CD4-positive, alpha-beta T cell treated with Interleukin-4 for 1 hour (primary cell): ENCODE data around the gene DHCR7.

Experiments used
- DNase-seq, 2 donors: peaks; one replicate each; pipeline ENCODE4 v3.0.0-alpha.2; 2020 to 2022

The DHCR7 gene

DNA sequence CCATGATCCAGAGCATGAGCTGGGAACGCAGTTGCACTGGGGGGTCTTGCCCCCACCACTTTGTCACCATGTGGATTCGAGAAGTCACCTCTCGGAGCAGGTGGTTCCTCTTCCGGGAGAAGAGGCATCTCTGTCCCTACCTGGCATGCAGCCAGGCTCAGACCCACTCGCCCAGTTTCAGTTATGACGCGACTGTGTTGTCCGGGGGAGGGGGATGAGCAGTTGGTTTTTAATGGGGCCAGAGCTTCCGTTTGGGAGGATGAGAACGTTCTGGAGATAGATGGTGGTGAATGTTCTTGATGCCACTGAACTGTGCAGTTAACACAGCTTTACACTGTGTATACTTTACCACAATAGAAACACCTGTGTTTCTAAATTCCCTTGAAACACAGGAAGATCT lies 41.5 kb downstream of the DHCR7 start:
- DNase-seq = no peak

DNA sequence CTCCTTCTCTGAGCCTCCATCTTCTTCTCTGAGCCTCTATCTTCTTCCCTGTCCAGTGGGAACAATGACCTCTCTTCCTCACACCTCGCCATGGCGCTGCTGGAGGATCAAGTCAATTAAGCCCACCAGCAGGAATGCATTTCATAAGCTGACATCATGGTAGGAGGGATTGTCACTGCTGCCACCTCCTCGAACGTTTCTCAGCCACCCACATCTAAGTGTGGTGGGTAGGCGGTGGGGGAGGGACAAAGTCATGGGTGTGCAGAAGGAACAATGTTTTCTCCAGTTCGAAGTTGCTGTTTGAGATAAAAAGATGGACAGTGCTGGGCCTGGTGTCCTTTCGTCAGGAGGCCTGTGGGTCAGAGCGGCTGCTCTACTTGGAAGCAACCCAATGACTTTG lies 44.0 kb downstream of the DHCR7 start:
- DNase-seq = no peak

DNA sequence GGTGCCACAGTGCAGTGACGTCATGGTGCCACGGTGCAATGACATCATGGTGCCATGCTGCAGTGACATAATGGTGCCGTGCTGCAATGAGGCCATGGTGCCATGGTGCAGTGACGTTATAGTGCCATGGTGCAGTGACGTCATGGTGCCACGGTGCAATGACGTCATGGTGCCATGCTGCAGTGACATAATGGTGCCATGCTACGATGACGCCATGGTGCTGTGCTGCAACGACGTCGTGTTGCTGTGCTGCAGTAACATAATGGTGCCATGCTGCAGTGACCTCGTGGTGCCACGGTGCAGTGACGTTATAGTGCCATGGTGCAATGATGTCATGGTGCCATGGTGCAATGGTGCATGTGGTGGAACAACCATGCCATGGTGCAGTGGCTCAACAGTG lies 45.3 kb downstream of the DHCR7 start:
- DNase-seq = no peak

DNA sequence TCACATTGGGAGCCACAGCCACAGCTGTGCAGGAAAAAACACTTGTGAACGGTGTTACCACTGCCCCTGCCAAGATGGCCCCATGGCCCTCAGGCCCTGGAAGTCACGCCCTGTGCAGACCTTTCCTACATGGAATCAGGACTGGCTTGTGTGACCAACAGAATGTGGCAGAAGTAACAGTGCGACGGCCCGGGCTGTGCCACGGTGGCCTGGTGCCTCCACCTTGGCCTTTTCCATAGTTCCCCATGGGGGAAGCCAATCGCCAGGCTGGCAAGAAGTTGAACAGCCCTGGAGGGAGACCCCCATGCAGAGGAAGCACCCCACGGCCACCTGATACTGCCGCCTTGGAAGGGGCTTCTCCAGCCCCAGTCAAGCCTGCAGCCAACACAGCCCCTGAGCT lies 48.0 kb downstream of the DHCR7 start:
- no peak for DNase-seq

DNA sequence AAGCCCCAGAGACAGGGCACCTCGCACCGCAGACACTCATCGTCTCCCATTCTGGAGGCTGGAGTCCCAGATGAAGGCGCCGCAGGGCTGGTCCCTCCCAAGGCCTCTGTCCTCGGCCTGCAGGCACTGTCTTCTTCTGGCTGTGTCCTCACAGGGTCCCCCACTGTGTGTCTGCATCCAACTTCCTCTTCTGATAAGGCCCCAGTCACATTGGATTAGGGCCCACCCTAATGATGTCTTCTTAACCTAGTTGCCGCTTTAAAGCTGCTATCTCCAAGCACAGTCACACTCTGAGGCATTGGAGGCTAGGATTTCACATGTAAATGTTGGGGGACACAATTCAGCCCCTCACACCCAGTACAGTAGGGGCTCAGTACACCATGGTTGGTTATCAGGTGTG lies 48.9 kb downstream of the DHCR7 start:
- DNase-seq = no peak

DNA sequence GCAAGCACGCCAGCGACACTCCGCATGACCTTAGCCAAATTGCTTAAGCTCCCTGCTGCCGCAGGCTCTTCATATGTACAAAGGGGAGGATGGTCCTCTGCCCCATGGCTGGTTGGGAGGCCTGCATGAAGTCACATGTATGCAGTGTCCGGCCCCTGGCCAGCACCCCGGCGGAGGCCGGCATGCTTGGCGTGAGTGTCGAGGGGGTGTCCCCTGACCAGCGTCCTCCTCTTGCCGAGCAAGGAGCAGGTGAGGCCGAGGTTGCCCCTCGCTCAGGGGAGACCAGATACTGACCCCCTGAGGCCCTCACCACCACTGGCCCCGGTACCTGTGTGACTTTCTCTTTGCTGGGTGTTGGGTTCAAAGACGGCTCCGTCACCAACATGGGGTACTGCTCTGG lies 50.2 kb downstream of the DHCR7 start:
- DNase-seq = no peak

DNA sequence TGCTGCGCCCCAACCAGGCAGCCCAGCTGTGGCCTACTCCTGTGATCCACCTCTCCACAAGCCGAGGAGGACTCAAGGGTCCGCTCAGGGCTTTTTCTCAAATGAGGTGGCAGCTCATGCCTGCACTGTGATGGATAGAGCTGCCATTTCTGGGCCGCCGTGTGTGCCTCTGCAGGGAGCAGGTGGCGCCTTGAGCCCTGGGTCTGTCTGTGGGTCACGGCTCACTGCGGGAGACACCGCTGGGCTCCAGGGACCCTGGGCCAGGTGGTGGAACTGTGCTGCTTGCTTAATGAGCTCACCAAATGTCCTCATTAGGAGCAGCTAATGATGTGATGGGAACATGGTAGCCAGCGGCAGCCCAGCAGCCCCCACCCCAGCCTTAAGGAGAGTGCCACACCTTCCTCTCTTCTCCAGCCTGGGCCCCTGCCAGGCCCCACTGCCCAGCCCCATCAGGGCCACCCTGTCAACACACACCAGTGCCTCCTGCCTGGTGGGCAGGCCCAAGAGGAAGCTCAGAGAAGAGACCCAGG lies 50.8 kb downstream of the DHCR7 start:
- DNase-seq = no peak

DNA sequence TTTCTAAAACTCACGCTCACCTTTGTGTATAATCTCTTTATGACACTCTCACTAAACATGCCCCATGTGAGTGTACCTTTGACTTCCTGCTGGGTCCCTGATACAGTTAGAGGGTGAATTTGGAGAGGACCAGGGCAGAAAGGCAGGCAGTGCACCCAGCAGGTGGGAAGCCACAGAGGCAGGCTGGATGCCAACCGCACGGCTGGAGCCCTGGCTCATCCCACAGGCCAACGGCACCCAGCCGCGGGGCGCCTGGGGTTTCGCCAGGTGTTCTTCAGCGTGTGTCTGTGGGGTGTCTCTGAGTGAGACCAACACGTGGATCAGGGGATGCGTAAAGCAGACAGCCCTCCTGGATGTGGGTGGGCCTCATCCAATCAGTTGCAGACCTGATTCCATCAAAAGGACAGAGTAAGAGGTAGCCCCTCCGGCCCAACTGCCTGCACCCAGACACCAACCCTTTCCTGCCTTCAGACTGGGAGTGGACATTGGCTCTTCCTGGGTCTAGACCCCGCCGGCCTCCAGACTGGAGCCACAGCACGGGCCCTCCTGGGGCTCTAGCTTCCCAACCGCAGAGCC lies 51.6 kb downstream of the DHCR7 start:
- DNase-seq = no peak

DNA sequence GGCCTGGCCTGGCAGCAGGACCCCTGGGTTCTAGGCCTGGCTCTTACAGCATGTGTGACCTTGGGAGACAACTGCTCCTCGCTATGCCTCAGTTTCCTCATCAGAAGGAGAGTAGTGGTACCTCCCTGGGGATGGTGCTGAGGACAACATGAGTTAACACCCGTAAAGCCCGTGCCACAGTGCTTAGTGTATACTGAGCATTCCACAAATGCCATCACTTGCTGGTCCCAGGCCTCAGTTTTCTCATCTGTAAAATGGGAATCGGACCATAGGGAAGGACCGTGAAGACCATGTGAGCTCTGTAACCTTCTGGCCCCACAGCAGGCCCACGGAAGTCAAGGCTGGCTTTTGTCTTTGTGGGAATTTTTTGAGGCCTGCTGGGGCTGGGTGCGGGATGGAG lies 52.4 kb downstream of the DHCR7 start:
- no peak for DNase-seq

DNA sequence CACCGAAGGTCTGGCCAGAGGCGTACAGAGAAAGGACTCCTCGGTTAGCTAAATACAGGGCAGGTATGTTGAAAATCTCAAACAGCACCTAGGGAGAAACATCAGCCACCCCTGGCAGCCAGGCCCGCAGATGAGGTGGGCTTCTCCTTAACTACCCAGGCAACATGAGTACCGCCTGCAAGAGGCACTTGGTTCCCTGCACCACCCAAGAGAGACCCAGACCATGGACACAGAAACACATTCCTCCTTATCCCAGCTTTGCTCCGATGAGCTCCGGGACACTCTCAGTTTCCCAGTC lies 53.0 kb downstream of the DHCR7 start:
- no peak for DNase-seq

DNA sequence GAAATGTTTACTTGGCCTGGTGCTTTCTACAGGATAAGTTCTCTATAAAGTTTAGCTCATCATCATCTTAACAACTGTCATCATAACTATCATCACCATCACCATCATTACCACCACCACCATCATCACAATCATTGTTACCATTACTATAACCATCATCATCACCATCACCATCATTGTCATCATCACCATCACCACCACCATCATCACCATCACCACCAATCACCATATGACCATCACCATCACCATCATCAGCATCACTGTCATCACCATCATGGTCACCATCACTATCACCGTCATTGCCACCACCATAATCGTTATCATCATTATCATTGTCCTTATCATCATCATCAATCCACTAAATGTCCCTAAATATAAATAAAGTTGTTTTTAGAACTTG lies 54.9 kb downstream of the DHCR7 start:
- no peak for DNase-seq

DNA sequence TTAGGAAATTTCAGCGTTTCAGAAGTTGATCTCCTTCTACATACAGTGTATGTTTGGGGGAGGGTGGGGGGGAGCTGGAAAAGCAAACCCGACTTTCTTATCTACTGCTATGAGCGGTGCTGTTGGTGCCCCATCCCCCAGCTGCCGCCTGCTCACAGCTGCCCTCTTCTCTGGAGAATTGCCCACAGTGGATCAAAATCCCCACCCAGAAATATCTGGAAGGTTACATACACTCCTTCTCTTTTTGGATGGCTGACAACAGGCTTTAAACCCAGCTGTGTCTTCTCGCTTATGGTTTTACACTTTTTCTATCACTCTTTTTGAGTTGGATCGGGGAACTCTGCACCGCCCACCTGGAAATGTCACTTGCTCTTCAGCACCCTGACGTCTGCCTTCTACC lies 56.4 kb downstream of the DHCR7 start:
- no peak for DNase-seq

DNA sequence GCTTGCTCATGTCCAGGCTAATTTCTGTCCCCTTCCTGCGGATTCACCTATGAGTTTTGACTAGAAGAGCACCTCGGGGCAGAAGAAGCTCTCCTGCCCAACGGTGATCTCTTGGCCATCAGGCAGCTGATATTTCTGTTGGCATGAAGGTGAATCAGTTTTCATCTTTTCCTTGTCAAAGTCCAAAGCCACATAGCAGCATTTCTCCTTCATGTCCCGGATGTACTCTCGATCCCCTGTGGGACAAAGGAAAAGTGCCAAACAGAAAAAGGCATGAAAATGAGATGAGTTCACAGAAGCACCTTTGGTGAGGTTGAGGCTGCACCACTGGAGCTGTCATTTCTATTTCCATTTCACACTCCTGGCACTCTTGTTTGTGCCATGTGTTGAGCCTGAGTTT lies 56.8 kb downstream of the DHCR7 start:
- DNase-seq = no peak

DNA sequence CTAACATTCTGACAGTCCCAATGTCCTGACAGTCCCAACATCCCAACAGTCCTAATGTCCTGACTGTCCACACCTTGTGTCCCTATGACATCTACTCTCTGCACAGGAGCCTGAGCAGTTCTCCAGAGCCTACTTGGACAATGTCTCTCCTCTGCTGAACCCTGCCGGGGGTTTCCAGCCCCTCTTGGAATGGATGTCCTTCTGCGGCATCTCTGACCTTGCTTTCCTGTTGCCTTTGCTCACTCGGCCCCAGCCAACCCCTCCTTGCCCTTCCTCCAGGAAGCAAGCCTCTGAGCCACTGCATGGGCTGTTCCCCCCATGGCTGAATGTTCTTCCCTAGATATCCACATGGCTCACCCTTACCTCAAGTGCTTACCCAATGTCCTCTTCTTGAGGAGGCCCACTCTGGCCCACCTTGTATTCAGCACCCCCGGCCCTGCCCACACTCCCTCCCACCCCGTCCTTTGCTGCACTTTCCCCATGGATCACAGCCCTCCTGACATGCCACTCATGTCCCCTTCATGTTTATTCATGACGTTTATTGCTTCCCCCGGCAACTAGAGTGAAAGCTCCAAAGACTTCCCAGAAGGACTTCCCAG lies 59.5 kb downstream of the DHCR7 start:
- no peak for DNase-seq

DNA sequence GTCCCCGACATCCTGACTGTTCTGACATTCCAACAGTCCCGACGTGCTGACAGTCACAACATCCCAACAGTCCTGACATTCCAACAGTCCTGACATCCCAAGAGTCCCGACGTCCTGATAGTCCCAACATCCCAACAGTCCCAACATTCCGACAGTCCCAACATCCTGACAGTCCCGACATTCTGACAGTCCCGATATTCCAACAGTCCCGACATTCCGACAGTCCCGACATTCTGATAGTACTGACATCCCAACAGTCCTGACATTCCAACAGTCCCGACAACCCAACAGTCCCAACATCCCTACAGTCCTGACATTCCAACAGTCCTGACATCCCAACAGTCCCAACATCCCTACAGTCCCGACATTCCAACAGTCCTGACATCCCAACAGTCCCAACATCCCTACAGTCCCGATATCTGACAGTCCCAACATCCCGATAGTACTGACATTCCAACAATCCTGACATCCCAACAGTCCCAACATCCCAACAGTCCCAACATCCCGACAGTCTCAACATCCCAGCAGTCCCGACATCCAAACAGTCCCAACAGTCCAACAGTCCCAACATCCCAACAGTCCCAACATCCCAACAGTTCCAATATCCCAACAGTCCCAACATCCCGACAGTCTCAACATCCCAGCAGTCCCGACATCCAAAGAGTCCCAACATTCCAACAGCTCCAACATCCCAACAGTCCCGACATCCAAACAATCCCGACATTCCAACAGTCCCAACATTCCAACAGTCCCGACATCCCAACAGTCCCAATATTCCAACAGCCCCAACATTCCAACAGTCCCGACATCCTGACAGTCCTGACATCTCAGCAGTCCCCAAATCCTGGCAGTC lies 60.2 kb downstream of the DHCR7 start:
- no peak for DNase-seq

DNA sequence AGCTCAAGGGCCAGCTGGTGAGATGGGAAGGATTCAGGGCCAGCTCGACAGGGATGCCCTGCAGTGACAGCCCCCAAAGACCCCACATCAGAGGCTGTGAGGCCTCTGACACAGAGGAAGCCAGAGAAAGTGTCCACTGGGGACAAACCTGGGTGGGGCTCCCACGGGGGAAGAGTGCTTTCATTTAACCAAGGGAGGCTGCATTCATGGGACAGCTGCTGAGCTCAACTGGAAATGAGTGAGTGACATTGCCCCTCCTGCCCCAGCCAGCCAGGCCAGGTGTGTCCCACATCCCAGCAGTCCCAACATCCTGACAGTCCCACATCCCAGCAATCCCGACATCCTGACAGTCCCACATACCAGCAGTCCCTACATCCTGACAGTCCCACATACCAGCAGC lies 61.0 kb downstream of the DHCR7 start:
- no peak for DNase-seq

DNA sequence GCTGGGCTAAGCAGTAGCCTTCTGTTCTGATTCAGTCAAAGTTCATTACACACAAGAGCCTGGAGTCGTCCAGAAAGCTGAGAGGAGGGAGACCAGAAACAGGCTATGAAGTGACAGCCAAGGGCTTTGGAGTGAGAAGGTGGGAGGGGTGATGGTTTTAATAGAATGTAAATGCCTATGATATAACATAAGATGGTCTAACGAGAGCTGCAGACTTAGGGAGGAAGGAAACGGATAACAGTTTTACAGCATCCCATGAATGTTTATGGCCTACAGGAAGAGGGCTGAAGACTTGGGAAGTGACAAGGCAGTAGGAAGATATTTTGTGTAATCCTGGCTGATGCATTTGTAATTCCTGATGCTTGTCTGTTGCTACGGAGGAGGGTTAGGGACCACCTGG lies 62.0 kb downstream of the DHCR7 start:
- no peak for DNase-seq

DNA sequence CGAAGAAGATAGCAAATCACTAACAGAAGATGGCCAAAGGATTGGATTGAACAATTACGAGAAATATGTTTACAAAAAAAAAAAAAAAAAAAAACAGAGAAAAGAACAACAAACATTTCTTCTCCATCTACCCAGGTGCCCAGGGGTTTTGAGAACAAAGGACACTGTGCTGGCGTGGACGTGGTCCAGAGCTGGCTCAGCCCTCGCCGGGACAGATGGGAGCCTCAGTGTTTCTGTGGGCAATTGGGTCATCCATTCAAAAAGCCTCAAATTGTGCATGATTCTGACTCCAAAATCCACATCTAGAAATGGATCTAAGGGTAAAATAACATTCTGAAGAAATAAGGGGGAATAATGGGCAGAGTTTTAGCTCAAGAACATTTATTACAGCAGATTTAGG lies 63.1 kb downstream of the DHCR7 start:
- DNase-seq = no peak

DNA sequence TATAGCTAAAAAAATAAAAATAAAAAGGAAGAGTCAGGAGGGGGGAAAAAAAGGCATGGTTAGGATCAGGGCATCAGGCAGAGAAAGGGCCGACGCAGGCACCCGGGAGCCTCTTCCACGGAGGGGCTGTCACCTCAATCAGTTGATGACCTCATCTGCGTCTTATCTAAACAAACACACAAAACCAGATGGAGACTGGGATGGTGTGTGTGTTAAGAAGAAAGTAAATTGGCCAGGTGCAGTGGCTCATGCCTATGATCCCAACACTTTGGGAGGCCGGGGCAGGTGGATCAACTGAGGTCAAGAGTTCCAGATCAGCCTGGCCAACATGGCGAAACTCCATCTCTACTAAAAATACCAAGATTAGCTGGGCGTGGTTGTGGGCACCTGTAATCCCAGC lies 63.6 kb downstream of the DHCR7 start:
- no peak for DNase-seq
